GM12878 (cell line): Measurements from ENCODE around the gene MALSU1. TPM values are rescaled to one million over a fixed set of nuclear protein-coding genes. Genes with fewer than 3 reads are reported as not detected.

Experiments used
- ATF7 ChIP-seq: fragments of 450-650 bp; IDR thresholded peaks from 2 replicates; pipeline ENCODE4 v1.6.1; 2016; ENCODE audit warnings: low read depth, mild to moderate bottlenecking
- BCLAF1 ChIP-seq: fragments of 450-650 bp; IDR thresholded peaks from 2 replicates; pipeline ENCODE4 v1.6.1; 2017; ENCODE audit warnings: antibody characterized with exemption, mild to moderate bottlenecking, moderate library complexity
- CBFB ChIP-seq: IDR thresholded peaks from 2 replicates; pipeline ENCODE4 v1.6.1; 2016; ENCODE audit warnings: antibody characterized with exemption, low read depth
- DPF2 ChIP-seq: fragments of 450-650 bp; IDR thresholded peaks from 2 replicates; pipeline ENCODE4 v1.6.1; 2017; ENCODE audit warnings: mild to moderate bottlenecking
- EED ChIP-seq: sonication (generic); IDR thresholded peaks from 2 replicates; pipeline ENCODE4 v1.6.1; 2016; ENCODE audit warnings: antibody characterized with exemption, low read depth
- ETV6 ChIP-seq, 2 experiments: fragments of 450-650 bp in 1 of 2; IDR thresholded peaks in 1 of 2; conservative IDR thresholded peaks in 1 of 2; 2 replicates each; pipeline ENCODE4 v1.6.1; 2014; ENCODE audit warnings: antibody characterized with exemption in 1 of 2, borderline replicate concordance in 1 of 2, low read depth in 1 of 2, mild to moderate bottlenecking in 1 of 2, moderate library complexity in 1 of 2
- IKZF2 ChIP-seq, 2 experiments: fragments of 450-650 bp; IDR thresholded peaks; 2 replicates each; pipeline ENCODE4 v1.6.1; 2017; ENCODE audit warnings: mild to moderate bottlenecking in 2 of 2, moderate library complexity in 2 of 2
- NR2C2 ChIP-seq: IDR thresholded peaks from 2 replicates; pipeline ENCODE4 v1.6.1; 2011; ENCODE audit warnings: borderline replicate concordance, low read depth; ENCODE audit not compliant: control insufficient read depth, insufficient read length
- PAX5 ChIP-seq: IDR thresholded peaks from 2 replicates; pipeline ENCODE4 v1.6.1; 2011; ENCODE audit warnings: low read depth, low read length, borderline replicate concordance
- PAX8 ChIP-seq: fragments of 450-650 bp; IDR thresholded peaks from 2 replicates; pipeline ENCODE4 v1.6.1; 2017; ENCODE audit warnings: mild to moderate bottlenecking, moderate library complexity
- PKNOX1 ChIP-seq: fragments of 450-650 bp; IDR thresholded peaks from 2 replicates; pipeline ENCODE4 v1.6.1; 2016; ENCODE audit warnings: mild to moderate bottlenecking
- SMARCA5 ChIP-seq: fragments of 450-650 bp; IDR thresholded peaks from 2 replicates; pipeline ENCODE4 v1.6.1; 2017; ENCODE audit warnings: mild to moderate bottlenecking
- SP1 ChIP-seq: IDR thresholded peaks from one replicate; pipeline ENCODE4 v1.6.1; 2011; ENCODE audit warnings: low read depth, low read length
- SREBF1 ChIP-seq: IDR thresholded peaks from 2 replicates; pipeline ENCODE4 v1.6.1; 2012; ENCODE audit warnings: mild to moderate bottlenecking, low read length
- ZNF207 ChIP-seq: fragments of 450-650 bp; IDR thresholded peaks from 2 replicates; pipeline ENCODE4 v1.6.1; 2014; ENCODE audit warnings: antibody characterized with exemption, mild to moderate bottlenecking, borderline replicate concordance
- ZNF384 ChIP-seq: IDR thresholded peaks from 2 replicates; pipeline ENCODE4 v1.6.1; 2012; ENCODE audit warnings: low read depth, mild to moderate bottlenecking, low read length, improper control_type of control experiment, borderline replicate concordance
- polyA plus RNA-seq, 11 experiments: library from polyadenylated mRNA; depleted of rRNA in 4 of 11; unstranded in 6 of 11; stranded (reverse) in 5 of 11; fragments of >200 nt; fragmentation: Nextera tagmentation in 4 of 11; fragmentation: Illumina TruSeq in 1 of 11; extraction: Ambion mirVana in 4 of 11; extraction: Trizol in 1 of 11; gene quantifications; 1 replicate in 1 of 11; 2 replicates in 10 of 11; pipeline versions ENCODE4 v1.2.1 to v1.2.3, GENCODE V29; 2011 to 2016; ENCODE audit warnings: inconsistent platforms in 2 of 11, missing spikeins in 2 of 11, low read depth in 1 of 11
- total RNA-seq, 4 experiments: library from RNA; depleted of rRNA in 3 of 4; stranded (reverse); fragments of >200 nt in 3 of 4; fragmentation: Illumina TruSeq in 1 of 4; extraction: Trizol in 1 of 4; gene quantifications; 2 replicates each; pipeline versions ENCODE4 v1.2.1 to v1.2.3, GENCODE V29; 2013 to 2021
- TF ChIP-seq, protein P1 (sequence below): IDR thresholded peaks from 2 replicates; pipeline ENCODE4 v1.6.1; 2012; ENCODE audit warnings: low read depth, low read length, improper control_type of control experiment
- TF ChIP-seq, protein P2 (sequence below): fragments of 150-350 bp; IDR thresholded peaks from 2 replicates; pipeline ENCODE4 v1.6.1; 2016; ENCODE audit warnings: low read depth, low read length
- TF ChIP-seq, protein P3 (sequence below): fragments of 450-650 bp; formaldehyde crosslinking; IDR thresholded peaks from 2 replicates; pipeline ENCODE4 v1.4.0; 2020; ENCODE audit warnings: mild to moderate bottlenecking, moderate library complexity

Gene MALSU1
- total and polyA plus RNA-seq, 10 of the 15 experiments (the other 5 are each of a cell fraction or from before 2014, with no cell fraction given): 8.5 to 159 (median 73.7) TPM

DNA sequence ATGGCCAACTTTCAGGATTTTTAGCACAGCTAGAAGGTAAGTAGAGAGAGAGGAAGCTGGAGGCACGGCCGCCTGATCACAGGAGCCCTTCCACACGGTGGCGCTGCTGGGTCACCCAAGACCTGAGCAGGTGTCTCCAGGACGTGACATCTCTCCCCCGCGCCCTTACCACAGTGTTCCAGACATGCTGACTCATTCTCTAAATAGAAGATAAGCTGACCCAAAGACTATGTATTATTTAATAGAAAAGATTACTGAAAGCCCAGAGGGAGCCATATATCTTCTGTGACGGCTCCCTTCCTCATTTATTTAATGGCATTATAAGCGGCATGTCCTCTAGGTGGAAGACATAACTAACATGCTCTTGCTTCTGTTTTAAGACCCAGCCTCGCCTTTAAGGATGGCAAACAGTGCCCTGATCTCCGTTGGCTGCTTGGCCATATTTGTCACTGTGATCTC lies 26.0 kb upstream of the MALSU1 start (continued):
- TF ChIP-seq SREBF1 (no peak), ETV6 (conservative IDR thresholded peaks at IDR 0.05 in 1 of 2, IDR thresholded peaks at IDR 0.05 in 1 of 2; ENCODE audit: borderline replicate concordance in 1 of 2, low read depth in 1 of 2) (no peak), ATF7 (peak; percentile 52; the same call in 1 of the 2 replicates), PAX8 (no peak), NR2C2 (no peak), CBFB (no peak), SP1 (no peak), IKZF2 (IDR thresholded peaks at IDR 0.05) (0 out of 4 replicates have a peak, but pooled peaks of 1 of the 2 experiments have one; percentile 29), DPF2 (no peak), ZNF207 (no peak), PAX5 (0 out of 2 replicates have a peak, but pooled peaks have one; percentile 58), PKNOX1 (no peak), EED (no peak), SMARCA5 (peak; percentile 93), BCLAF1 (no peak), ZNF384 (peak; percentile 21; the same call in 1 of the 2 replicates)
- TF ChIP-seq, protein P1, sequence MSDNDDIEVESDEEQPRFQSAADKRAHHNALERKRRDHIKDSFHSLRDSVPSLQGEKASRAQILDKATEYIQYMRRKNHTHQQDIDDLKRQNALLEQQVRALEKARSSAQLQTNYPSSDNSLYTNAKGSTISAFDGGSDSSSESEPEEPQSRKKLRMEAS: peak; percentile 81
- TF ChIP-seq, protein P2, sequence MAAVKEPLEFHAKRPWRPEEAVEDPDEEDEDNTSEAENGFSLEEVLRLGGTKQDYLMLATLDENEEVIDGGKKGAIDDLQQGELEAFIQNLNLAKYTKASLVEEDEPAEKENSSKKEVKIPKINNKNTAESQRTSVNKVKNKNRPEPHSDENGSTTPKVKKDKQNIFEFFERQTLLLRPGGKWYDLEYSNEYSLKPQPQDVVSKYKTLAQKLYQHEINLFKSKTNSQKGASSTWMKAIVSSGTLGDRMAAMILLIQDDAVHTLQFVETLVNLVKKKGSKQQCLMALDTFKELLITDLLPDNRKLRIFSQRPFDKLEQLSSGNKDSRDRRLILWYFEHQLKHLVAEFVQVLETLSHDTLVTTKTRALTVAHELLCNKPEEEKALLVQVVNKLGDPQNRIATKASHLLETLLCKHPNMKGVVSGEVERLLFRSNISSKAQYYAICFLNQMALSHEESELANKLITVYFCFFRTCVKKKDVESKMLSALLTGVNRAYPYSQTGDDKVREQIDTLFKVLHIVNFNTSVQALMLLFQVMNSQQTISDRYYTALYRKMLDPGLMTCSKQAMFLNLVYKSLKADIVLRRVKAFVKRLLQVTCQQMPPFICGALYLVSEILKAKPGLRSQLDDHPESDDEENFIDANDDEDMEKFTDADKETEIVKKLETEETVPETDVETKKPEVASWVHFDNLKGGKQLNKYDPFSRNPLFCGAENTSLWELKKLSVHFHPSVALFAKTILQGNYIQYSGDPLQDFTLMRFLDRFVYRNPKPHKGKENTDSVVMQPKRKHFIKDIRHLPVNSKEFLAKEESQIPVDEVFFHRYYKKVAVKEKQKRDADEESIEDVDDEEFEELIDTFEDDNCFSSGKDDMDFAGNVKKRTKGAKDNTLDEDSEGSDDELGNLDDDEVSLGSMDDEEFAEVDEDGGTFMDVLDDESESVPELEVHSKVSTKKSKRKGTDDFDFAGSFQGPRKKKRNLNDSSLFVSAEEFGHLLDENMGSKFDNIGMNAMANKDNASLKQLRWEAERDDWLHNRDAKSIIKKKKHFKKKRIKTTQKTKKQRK: no peak
- TF ChIP-seq, protein P3, sequence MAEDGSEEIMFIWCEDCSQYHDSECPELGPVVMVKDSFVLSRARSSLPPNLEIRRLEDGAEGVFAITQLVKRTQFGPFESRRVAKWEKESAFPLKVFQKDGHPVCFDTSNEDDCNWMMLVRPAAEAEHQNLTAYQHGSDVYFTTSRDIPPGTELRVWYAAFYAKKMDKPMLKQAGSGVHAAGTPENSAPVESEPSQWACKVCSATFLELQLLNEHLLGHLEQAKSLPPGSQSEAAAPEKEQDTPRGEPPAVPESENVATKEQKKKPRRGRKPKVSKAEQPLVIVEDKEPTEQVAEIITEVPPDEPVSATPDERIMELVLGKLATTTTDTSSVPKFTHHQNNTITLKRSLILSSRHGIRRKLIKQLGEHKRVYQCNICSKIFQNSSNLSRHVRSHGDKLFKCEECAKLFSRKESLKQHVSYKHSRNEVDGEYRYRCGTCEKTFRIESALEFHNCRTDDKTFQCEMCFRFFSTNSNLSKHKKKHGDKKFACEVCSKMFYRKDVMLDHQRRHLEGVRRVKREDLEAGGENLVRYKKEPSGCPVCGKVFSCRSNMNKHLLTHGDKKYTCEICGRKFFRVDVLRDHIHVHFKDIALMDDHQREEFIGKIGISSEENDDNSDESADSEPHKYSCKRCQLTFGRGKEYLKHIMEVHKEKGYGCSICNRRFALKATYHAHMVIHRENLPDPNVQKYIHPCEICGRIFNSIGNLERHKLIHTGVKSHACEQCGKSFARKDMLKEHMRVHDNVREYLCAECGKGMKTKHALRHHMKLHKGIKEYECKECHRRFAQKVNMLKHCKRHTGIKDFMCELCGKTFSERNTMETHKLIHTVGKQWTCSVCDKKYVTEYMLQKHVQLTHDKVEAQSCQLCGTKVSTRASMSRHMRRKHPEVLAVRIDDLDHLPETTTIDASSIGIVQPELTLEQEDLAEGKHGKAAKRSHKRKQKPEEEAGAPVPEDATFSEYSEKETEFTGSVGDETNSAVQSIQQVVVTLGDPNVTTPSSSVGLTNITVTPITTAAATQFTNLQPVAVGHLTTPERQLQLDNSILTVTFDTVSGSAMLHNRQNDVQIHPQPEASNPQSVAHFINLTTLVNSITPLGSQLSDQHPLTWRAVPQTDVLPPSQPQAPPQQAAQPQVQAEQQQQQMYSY (CRISPR knock-in tag): no peak
